DND-41 (cell line): ENCODE results near the gene FABP2.

Experiments
- EZH2 ChIP-seq: IDR thresholded peaks from 3 replicates; pipeline ENCODE4 v1.6.1; 2012; ENCODE audit warnings: borderline replicate concordance, low read depth, mild to moderate bottlenecking, moderate library complexity, low read length, inconsistent platforms; ENCODE audit not compliant: severe bottlenecking
- TF ChIP-seq, protein P1 (sequence below): IDR thresholded peaks from 2 replicates; pipeline ENCODE4 v1.5.1; 2012; ENCODE audit warnings: borderline replicate concordance, low read length, moderate library complexity, mild to moderate bottlenecking; ENCODE audit not compliant: poor library complexity, severe bottlenecking; ENCODE audit errors: extremely low read depth

- no peak for TF ChIP-seq EZH2
- TF ChIP-seq, protein P1, sequence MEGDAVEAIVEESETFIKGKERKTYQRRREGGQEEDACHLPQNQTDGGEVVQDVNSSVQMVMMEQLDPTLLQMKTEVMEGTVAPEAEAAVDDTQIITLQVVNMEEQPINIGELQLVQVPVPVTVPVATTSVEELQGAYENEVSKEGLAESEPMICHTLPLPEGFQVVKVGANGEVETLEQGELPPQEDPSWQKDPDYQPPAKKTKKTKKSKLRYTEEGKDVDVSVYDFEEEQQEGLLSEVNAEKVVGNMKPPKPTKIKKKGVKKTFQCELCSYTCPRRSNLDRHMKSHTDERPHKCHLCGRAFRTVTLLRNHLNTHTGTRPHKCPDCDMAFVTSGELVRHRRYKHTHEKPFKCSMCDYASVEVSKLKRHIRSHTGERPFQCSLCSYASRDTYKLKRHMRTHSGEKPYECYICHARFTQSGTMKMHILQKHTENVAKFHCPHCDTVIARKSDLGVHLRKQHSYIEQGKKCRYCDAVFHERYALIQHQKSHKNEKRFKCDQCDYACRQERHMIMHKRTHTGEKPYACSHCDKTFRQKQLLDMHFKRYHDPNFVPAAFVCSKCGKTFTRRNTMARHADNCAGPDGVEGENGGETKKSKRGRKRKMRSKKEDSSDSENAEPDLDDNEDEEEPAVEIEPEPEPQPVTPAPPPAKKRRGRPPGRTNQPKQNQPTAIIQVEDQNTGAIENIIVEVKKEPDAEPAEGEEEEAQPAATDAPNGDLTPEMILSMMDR, result no peak
These were observed 21.6 kb downstream of the FABP2 start for GRCh38 chr4:119300101-119300978.
